GM18868 (cell line): ENCODE results near the gene RCVRN.

Experiments
- ATAC-seq: cut with Tn5 transposase; IDR thresholded peaks from one replicate; pipeline ENCODE4 v1.9.1; 2021; ENCODE audit warnings: mild to moderate bottlenecking, moderate library complexity; ENCODE audit not compliant: unreplicated experiment

Gene RCVRN

GRCh38 chr17:9899280-9900043, 5.6 kb downstream of the RCVRN start:
- no peak for ATAC-seq

- no peak for ATAC-seq
Observed at GRCh38 chr17:9898812-9899211, 6.3 kb downstream of the RCVRN start.

GRCh38 chr17:9897372-9897968, 7.6 kb downstream of the RCVRN start:
- ATAC-seq: no peak

- no peak for ATAC-seq
Observed at GRCh38 chr17:9895923-9896322, 9.1 kb downstream of the RCVRN start.

- ATAC-seq: no peak
Observed at GRCh38 chr17:9894231-9894630, 10.8 kb downstream of the RCVRN start.

- ATAC-seq: no peak
Observed at GRCh38 chr17:9893411-9894012, 11.6 kb downstream of the RCVRN start.

GRCh38 chr17:9890124-9890523, 14.9 kb downstream of the RCVRN start:
- no peak for ATAC-seq

- no peak for ATAC-seq
Observed at GRCh38 chr17:9887508-9887907, 17.6 kb downstream of the RCVRN start.

GRCh38 chr17:9886141-9886930, 18.7 kb downstream of the RCVRN start:
- ATAC-seq: no peak

- no peak for ATAC-seq
Observed at GRCh38 chr17:9883451-9883850, 21.6 kb downstream of the RCVRN start.

- peak; percentile 77 for ATAC-seq
Observed at GRCh38 chr17:9880582-9880999, 24.5 kb downstream of the RCVRN start.

- ATAC-seq: no peak
Observed at GRCh38 chr17:9878786-9879525, 26.1 kb downstream of the RCVRN start.

GRCh38 chr17:9878356-9878755, 26.7 kb downstream of the RCVRN start:
- no peak for ATAC-seq

GRCh38 chr17:9875441-9875840, 29.6 kb downstream of the RCVRN start:
- no peak for ATAC-seq

GRCh38 chr17:9874722-9875121, 30.3 kb downstream of the RCVRN start:
- ATAC-seq: no peak

GRCh38 chr17:9872852-9873251, 32.2 kb downstream of the RCVRN start:
- no peak for ATAC-seq

- no peak for ATAC-seq
Observed at GRCh38 chr17:9868552-9868951, 36.5 kb downstream of the RCVRN start.

- no peak for ATAC-seq
Observed at GRCh38 chr17:9865586-9865985, 39.5 kb downstream of the RCVRN start.

GRCh38 chr17:9862949-9863348, 42.1 kb downstream of the RCVRN start:
- ATAC-seq: no peak

- no peak for ATAC-seq
Observed at GRCh38 chr17:9862220-9862619, 42.9 kb downstream of the RCVRN start.

GRCh38 chr17:9860851-9861250, 44.2 kb downstream of the RCVRN start:
- no peak for ATAC-seq
